ENCODE measurements around the gene DIP2C.

DNA sequence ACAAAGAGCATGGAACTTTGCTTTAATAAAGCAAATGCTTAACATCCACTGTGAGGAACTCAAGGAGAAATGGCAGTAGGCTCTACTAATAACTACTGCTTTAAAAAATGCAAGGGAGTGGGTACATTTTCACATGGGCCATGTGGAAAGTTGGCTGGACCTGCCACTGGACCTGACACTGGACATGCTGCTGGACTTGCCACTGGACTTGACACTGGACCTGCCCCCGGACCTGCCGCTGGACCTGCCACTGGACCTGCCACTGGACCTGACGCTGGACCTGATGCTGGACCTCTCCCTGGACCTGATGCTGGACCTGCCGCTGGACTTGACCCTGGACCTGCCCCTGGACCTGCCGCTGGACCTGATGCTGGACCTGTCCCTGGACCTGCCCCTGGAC lies 32.6 kb downstream of the DIP2C start:
- TF ChIP-seq, protein P1, sequence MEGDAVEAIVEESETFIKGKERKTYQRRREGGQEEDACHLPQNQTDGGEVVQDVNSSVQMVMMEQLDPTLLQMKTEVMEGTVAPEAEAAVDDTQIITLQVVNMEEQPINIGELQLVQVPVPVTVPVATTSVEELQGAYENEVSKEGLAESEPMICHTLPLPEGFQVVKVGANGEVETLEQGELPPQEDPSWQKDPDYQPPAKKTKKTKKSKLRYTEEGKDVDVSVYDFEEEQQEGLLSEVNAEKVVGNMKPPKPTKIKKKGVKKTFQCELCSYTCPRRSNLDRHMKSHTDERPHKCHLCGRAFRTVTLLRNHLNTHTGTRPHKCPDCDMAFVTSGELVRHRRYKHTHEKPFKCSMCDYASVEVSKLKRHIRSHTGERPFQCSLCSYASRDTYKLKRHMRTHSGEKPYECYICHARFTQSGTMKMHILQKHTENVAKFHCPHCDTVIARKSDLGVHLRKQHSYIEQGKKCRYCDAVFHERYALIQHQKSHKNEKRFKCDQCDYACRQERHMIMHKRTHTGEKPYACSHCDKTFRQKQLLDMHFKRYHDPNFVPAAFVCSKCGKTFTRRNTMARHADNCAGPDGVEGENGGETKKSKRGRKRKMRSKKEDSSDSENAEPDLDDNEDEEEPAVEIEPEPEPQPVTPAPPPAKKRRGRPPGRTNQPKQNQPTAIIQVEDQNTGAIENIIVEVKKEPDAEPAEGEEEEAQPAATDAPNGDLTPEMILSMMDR (IDR thresholded peaks at IDR 0.05) = no peak
- TF ChIP-seq POLR2AphosphoS5 (IDR thresholded peaks at IDR 0.05) (no peak), POLR2A (IDR thresholded peaks at IDR 0.05) (no peak)

Measured in prostate gland (tissue), 2 donors.